Measurements from ENCODE around the gene ST6GALNAC6.
"Not testable (repeated sequence)": the region's sequence is repeated elsewhere in the genome, so short reads cannot be mapped to it uniquely, and the experiment has no call there.

The ST6GALNAC6 gene

DNA sequence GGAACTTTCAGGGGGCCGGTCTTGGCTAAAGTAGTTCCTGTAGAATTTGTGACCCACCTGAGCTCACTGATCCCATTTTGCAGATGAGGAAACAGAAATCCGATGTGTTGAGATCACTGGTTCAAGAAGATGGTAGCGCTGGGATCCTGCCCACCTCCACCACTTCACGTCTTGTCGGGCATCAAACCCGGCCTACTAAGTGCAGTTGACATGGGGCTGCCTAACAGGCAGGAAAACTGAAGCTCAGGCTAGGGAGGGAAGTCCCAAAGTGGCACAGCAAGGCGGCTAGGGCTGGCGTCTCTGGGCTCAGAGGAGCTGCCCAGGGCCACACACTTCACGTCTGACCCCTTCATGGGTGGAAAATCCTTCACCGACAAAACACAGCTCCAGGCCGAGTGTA lies 44.4 kb downstream of the ST6GALNAC6 start:
- DNase-seq (ENCODE audit: low read depth), result no peak

- DNase-seq (ENCODE audit: low read depth), result no peak
These were observed 45.1 kb downstream of the ST6GALNAC6 start, which contains the start of gene ENG for GRCh38 chr9:127854184-127854806. Gene ENG (minus strand): TSS chr9:127854658. CDS start chr9:127854355, 303 bp downstream.

- DNase-seq (ENCODE audit: low read depth), result no peak
These were observed 45.9 kb downstream of the ST6GALNAC6 start for GRCh38 chr9:127853312-127854183.

GRCh38 chr9:127852829-127853228 lies 46.6 kb downstream of the ST6GALNAC6 start:
- no peak for DNase-seq (ENCODE audit: low read depth)

DNA sequence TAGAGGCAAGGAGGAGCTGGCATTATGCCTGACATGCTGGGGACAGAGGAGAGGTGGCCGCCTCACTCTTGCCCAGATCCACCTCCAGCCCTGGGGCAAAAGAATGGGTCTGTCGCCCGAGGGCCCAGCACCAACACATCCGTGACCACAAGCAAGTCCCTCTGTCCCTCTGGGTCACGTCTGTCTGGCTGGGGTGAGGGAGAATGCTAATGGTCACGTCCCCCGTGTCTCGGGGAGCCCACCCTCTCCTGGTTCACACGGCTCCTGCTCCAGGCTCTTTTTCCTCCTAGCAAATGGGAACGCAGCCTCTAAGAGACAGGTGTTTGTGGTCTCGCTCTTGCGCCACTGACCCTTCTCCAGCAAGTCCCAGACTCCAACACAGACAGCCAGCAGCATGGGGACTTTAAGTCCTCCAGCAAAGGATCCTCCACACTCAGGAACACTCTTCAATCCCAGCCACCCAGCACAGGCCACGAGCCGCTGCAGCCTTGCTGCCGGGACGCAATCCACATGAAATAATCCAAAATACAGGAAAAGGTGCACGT lies 49.0 kb downstream of the ST6GALNAC6 start:
- DNase-seq (ENCODE audit: low read depth), result no peak

- no peak for DNase-seq (ENCODE audit: low read depth)
These were observed 50.5 kb downstream of the ST6GALNAC6 start for GRCh38 chr9:127848756-127849504.

DNA sequence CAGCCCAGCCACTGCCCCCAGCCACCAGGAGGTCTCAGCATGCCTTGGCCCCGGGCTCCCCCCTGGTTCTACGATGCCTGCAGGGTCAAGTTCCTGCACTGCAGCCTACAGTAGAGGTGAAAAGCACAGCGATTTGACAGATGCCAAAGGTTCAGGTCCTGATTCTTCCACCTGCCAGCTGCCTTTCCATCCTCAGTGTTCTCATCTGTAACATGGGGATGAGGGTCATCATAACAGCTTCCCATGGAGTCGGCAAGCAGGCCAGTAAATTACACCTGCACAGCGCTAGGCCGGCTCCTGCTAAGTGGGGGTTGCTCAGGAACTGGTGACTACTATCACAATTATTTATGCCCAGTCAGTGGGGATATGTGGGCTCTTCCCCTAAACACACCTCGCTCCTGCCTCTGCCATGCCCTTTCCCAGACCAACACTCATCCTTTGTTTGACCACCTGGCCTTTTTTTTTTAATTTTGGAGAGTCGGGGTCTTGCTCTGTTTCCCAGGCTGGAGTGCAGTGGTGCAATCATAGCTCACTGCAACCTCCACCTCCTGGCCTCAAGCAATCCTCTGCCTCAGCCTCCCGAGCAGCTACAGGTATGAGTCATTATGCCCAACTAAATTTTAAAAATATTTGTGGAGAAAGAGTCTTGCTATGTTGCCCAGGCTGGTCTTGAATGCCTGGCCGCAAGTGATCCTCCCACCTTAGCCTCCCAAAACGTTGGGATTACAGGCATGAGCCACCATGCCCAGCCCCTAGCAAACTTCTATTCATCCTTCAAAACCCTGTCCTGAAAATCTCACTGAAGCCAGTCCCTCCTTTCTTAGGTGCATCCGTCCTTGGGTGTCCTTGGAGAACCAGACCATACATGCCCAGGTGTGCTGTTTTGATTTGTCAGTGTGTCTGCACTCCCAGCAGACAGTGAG lies 51.3 kb downstream of the ST6GALNAC6 start:
- no peak for DNase-seq (ENCODE audit: low read depth)

GRCh38 chr9:127847178-127847510 lies 52.3 kb downstream of the ST6GALNAC6 start:
- DNase-seq (ENCODE audit: low read depth), result no peak

GRCh38 chr9:127846443-127847177 lies 52.8 kb downstream of the ST6GALNAC6 start:
- DNase-seq (ENCODE audit: low read depth), result no peak

GRCh38 chr9:127845619-127846018 lies 53.8 kb downstream of the ST6GALNAC6 start:
- not testable (repeated sequence) for DNase-seq (ENCODE audit: low read depth)

DNA sequence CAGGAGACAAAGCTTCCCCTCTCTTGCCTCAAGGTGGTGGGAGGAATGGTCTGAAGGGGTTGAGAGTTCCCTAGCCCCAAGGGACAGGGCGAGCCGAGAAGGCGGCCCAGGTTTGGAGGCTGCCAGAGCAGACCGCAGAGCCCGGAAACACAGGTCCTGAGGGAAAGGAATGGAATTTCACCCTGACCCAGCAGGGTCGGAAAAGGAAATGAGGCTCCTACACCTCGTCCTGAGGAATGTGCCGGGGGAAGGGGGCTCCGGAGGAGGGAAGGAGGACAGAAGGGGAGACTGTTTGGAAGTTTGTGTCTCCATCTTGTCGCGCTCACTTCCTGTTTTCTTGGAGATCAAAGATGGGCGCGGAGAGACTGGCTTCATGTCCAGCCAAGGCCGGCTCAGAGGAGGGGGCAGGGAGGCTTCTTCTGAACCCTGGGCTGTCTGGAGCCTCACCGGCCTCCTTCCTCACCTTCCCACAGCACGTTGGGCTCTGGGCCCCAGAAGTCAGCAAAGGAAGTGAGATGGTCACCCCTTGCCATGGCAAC lies 54.5 kb downstream of the ST6GALNAC6 start:
- no peak for DNase-seq (ENCODE audit: low read depth)

- no peak for DNase-seq (ENCODE audit: low read depth)
These were observed 58.1 kb downstream of the ST6GALNAC6 start for GRCh38 chr9:127841087-127841835.

- no peak for DNase-seq (ENCODE audit: low read depth)
These were observed 60.9 kb downstream of the ST6GALNAC6 start for GRCh38 chr9:127838375-127839078.

- DNase-seq (ENCODE audit: low read depth), result no peak
These were observed 62.1 kb downstream of the ST6GALNAC6 start for GRCh38 chr9:127837346-127837745.

DNA sequence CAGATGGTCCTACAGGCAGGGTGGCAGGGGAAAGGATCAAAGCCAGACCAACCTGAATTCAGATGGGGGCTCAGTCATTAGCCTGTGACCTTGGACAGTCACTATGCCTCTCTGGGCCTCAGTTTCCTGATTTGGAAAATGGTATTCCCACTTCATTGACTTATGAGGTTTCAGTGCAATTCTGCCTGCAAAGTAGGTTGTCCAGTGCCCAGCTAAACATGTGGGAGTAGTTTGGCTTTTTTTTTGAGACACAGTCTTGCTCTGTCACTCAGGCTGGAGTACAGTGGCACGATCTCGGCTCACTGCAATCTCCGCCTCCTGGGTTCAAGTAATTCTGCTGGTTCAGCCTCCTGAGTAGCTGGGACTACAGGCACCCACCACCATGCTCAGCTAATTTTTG lies 62.8 kb downstream of the ST6GALNAC6 start:
- not testable (repeated sequence) for DNase-seq (ENCODE audit: low read depth)

DNA sequence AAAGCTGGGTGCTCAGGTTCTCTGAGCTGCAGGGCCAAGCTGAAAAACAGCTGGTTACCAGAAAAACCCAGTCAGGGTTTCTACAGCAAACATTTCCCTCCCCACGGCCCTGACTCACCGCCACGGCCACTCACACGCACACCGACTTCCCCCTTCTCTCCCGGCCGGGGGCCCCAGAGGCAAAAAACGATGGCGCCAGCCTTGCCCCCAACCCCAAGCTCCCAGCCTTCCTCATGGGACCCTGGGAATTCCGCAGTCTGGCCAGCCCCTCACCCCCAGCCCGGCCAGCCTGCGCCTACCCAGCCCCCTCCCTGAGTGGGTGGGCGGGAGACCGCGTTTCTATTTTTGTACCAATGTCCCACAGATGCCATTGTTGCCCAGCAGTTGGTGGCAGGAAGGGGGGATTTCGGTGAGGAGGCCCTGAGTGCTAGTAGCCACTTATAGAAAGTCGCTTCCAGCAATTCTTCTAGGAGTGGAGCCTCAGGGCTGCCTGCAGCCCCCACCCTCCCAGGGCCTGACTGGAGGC lies 63.3 kb downstream of the ST6GALNAC6 start:
- DNase-seq (ENCODE audit: low read depth), result no peak
